Thyroid gland (tissue), 4 donors: ENCODE data around the gene TK1. TPM values are rescaled to one million over a fixed set of nuclear protein-coding genes. Genes with fewer than 3 reads are reported as not detected.

Source experiments
- DNase-seq, 2 donors: peaks; one replicate each; pipeline ENCODE4 v3.0.0-alpha.2; 2019
- H3K27ac ChIP-seq, 3 donors: fragments of 200-600 bp; sonication (generic); 1 replicate in 2 of 3; 2 replicates in 1 of 3; pipeline ENCODE4 v1.5.1; 2016 to 2019; ENCODE audit warnings: mild to moderate bottlenecking in 1 of 3, moderate library complexity in 1 of 3
- H3K27me3 ChIP-seq: fragments of 200-600 bp; sonication (generic); one replicate; pipeline ENCODE4 v1.5.1; 2019
- H3K36me3 ChIP-seq, 2 donors: fragments of 200-600 bp; sonication (generic); one replicate each; pipeline ENCODE4 v1.5.1; 2016 to 2019
- H3K4me1 ChIP-seq, 2 donors: fragments of 200-600 bp; sonication (generic); one replicate each; pipeline ENCODE4 v1.5.1; 2017 to 2019
- H3K4me3 ChIP-seq, 3 donors: fragments of 200-600 bp; sonication (generic); replicated peaks in 1 of 3; 1 replicate in 2 of 3; 2 replicates in 1 of 3; pipeline ENCODE4 v1.5.1; 2016; ENCODE audit warnings: mild to moderate bottlenecking in 1 of 3
- H3K9me3 ChIP-seq: fragments of 200-600 bp; sonication (generic); one replicate; pipeline ENCODE4 v1.5.1; 2017
- POLR2A ChIP-seq, 2 donors: fragments of 450-650 bp; IDR thresholded peaks; one replicate each; pipeline ENCODE4 v1.6.1; 2017; ENCODE audit warnings: antibody characterized with exemption in 2 of 2, mild to moderate bottlenecking in 2 of 2, moderate library complexity in 1 of 2
- WGBS, 2 donors: methylation state at CpG; one replicate each; pipeline ENCODE4 v1.1.5; 2017; 5-methylcytosine and 5-hydroxymethylcytosine counted together
- intact Hi-C: fragments of 100-400 bp; cut with DNase I; formaldehyde crosslinking; loops from one replicate; pipeline ENCODE4 v1.15.1; 2023
- total RNA-seq, 4 donors: library from RNA; depleted of rRNA; stranded (reverse); fragments of >200 nt; gene quantifications; one replicate each; pipeline ENCODE4 v1.2.3, GENCODE V29; 2016
- TF ChIP-seq, protein P1 (sequence below), 6 experiments: fragments of 200-600 bp in 3 of 6; fragments of 450-650 bp in 3 of 6; sonication (generic) in 3 of 6; IDR thresholded peaks; one replicate each; pipeline ENCODE4 v1.5.1; 2016 to 2019; ENCODE audit warnings: antibody characterized with exemption in 6 of 6, mild to moderate bottlenecking in 2 of 6, inconsistent platforms in 1 of 6, moderate library complexity in 1 of 6

Gene TK1
- total RNA-seq, 4 donors from 2014 or later, result 1.1 to 2.7 (median 1.9) TPM

DNA sequence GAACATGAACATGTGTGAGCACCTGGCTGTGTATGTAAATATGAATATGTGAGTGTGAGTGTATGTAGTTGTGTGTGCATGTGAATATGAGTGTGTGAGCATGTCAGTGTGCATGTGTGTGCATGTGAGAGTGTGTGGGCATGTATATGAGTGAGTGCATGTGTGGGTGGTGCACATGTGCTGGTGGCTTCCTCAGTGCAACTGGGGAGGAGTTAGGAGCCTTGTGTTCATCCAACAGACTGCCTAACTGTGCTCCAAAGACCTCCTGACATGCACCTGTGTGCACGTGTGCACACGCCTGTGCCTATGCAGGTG lies 46.0 kb upstream of the TK1 start:
- Histone ChIP-seq H3K4me3 (no peak overlapping the region), H3K4me1 (no peaks in the 10 kb centered on the region), H3K27me3 (no peaks in the 10 kb centered on the region), H3K36me3 (no peaks in the 10 kb centered on the region), H3K27ac (no peak overlapping the region), H3K9me3 (no peaks in the 10 kb centered on the region)
- DNase-seq, result no peak
- intact Hi-C loops, result no loop called here
- WGBS, 2 donors, result 92 to 93% methylated on average over 2 of the region's 2 CpGs
- TF ChIP-seq POLR2A (IDR thresholded peaks at IDR 0.05), result no peak
- TF ChIP-seq, protein P1, sequence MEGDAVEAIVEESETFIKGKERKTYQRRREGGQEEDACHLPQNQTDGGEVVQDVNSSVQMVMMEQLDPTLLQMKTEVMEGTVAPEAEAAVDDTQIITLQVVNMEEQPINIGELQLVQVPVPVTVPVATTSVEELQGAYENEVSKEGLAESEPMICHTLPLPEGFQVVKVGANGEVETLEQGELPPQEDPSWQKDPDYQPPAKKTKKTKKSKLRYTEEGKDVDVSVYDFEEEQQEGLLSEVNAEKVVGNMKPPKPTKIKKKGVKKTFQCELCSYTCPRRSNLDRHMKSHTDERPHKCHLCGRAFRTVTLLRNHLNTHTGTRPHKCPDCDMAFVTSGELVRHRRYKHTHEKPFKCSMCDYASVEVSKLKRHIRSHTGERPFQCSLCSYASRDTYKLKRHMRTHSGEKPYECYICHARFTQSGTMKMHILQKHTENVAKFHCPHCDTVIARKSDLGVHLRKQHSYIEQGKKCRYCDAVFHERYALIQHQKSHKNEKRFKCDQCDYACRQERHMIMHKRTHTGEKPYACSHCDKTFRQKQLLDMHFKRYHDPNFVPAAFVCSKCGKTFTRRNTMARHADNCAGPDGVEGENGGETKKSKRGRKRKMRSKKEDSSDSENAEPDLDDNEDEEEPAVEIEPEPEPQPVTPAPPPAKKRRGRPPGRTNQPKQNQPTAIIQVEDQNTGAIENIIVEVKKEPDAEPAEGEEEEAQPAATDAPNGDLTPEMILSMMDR (IDR thresholded peaks at IDR 0.05), result no peak

DNA sequence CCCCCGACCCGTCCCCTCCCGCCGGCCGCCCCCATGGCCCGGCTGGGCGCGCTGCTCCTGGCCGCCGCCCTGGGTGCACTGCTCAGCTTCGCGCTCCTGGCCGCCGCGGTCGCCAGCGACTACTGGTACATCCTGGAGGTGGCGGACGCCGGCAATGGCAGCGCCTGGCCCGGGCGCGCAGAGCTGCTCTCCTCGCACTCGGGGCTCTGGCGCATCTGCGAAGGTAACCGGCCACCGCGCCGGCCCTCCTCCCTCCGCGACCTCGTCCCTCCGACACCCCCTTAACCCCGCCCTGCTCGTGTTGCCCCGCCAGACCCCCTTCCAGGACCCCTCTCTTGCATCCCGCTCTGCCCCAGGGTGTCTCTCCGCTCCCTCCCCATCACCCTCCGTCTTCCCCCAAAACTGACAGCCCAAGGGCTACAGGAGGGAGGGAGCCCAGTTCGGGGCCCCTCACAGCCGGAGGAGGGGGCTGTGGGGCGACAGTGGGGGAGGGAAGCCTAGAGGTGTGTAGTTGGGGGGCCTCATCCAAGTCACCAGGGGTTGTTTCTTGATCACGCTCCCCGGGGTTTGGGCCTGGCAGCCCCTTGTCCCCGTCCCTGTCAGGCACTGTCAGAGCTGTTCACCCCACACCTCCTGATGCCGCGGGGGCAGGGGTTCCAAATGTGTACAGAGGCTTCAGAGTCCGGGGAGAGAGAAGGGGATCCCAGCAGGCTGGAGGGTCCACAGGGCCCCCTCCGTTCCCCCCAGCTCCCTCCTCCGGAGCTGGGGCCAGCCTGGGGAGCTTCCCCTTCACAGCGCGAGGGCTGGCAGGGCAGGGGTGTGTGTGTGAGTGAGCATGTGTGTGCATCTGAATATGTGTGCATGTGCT lies 45.4 kb upstream of the TK1 start:
- TF ChIP-seq, protein P1 (IDR thresholded peaks at IDR 0.05), result no peak
- no peak for TF ChIP-seq POLR2A (IDR thresholded peaks at IDR 0.05)
- no peaks in the 10 kb centered on the region for H3K9me3 ChIP-seq
- H3K4me1 ChIP-seq, result no peaks in the 10 kb centered on the region
- no peaks in the 10 kb centered on the region for H3K27me3 ChIP-seq
- no peak overlapping the region for H3K27ac ChIP-seq
- no peaks in the 10 kb centered on the region for H3K36me3 ChIP-seq
- no peak overlapping the region for H3K4me3 ChIP-seq
- intact Hi-C loops, result no loop called here
- DNase-seq, result no peak
- 29 to 30% methylated on average over 18 to 30 of the region's 55 CpGs for WGBS, 2 donors

DNA sequence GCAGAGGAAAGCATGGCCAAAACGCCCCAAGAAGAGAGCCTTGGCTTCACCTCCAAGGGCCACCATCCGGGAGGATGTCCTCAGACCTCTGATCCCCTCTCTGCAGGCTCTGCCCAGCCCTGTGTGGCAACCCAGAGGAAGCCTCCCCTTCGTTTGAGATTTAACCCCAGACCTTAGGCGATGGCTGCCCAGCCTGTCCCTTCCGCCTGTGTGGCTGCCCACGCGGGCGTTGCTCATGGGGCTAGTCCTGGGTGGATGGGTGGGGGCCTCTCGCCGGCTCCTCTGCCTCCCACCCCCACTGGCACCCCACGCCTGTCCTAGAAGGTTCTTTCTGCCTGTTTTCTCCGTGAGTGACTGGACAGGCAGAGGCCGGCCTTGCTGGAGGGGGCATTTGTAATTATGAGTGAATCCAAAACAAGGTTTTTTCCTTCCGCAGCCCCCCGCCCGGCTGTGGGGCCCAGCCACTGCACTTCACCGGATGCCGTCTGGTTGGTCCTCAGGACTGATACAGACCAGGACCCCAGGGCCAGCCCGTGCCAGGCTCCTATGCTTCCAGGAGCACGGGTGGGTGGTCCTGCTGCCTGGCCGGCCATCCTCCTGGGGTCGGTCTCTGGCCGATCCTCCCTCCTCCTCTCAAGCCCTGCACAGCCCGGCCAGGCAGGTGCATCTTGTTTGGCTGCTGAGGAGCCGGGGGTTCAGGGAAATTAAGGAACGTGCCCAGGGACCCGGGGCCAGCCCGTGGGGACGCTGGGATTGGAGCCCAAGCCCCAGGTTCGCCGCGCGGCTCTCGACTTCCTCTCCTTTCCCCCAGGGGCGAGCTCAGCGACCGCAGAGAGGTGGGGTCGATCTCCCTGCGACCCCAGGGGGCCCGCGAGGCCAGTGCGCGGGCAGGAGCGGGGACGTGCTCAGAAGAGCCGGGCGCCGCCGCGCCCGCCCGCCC lies 44.4 kb upstream of the TK1 start, which contains the start of gene TMEM235:
Gene TMEM235 (plus strand): TSS at position 636 of the 940 bp plus-strand sequence. CDS start 393 bp downstream, outside the sequence.
- intact Hi-C loops, result no loop called here
- H3K4me3 ChIP-seq, result no peak within 1 kb of the TSS
- H3K36me3 ChIP-seq, result no peaks in the 10 kb centered on the region
- no peak within 1 kb of the TSS for H3K27ac ChIP-seq
- DNase-seq, result no peak
- no peaks in the 10 kb centered on the region for H3K27me3 ChIP-seq
- TF ChIP-seq, protein P1 (IDR thresholded peaks at IDR 0.05), result no peak
- TF ChIP-seq POLR2A (IDR thresholded peaks at IDR 0.05), result no peak
- H3K9me3 ChIP-seq, result no peaks in the 10 kb centered on the region
- H3K4me1 ChIP-seq, result no peaks in the 10 kb centered on the region
- 39 to 64% methylated on average over 20 to 23 of the region's 52 CpGs for WGBS, 2 donors

DNA sequence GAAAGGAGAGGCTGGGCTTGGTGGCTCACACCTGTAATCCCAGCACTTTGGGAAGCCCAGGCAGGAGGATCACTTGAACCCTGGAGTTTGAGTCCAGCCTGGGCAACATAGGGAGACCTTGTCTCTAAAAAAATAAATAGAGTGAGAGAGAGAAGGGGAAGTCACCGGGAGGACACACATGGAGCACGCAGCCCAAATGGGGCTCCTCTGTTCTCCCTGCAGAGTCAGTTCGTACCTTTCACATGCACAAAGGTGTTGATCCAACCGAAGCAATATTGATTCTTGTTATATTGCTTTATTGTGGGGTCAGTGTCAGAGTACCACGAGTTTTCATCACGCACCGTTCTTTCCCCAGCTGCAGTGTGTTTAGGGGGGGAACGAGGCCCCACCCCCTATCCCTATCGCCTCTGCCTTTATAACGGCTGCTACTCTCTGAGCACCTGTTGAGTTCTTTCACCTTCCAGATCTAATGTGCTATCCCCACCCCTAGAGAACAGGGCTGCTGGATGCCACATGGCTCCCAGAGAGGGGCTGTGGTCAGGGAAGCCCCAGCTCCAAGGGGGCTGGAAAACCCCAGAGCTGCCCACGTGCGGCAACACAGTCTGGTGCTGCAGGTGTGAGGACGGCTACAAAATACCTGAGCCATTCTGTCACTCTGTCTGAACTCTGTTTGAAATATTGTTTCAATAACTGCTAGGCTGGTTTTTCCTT lies 43.6 kb upstream of the TK1 start:
- Histone ChIP-seq H3K27me3 (no peaks in the 10 kb centered on the region), H3K4me3 (no peak overlapping the region), H3K36me3 (no peaks in the 10 kb centered on the region), H3K9me3 (no peaks in the 10 kb centered on the region), H3K4me1 (no peaks in the 10 kb centered on the region), H3K27ac (no peak overlapping the region)
- no peak for DNase-seq
- no peak for TF ChIP-seq POLR2A (IDR thresholded peaks at IDR 0.05)
- TF ChIP-seq, protein P1 (IDR thresholded peaks at IDR 0.05), result no peak
- WGBS, 2 donors, result 73 to 74% methylated on average over 13 of the region's 13 CpGs
- intact Hi-C loops, result no loop called here
